Myocyte (in vitro differentiated cells): Measurements from ENCODE around the gene AARS2. TPM values are rescaled to one million over a fixed set of nuclear protein-coding genes. Genes with fewer than 3 reads are reported as not detected.

Source experiments
- DNase-seq: peaks from one replicate; pipeline ENCODE4 v3.0.0-alpha.2; 2012; ENCODE audit warnings: low read depth
- microRNA counts: library from miRNA; unstranded; fragments of <30 nt; microRNA quantifications from one replicate; lab custom pipeline; 2016
- total RNA-seq: library from RNA; depleted of rRNA; stranded (reverse); fragments of >200 nt; gene quantifications from 2 replicates; pipeline ENCODE4 v1.2.3, GENCODE V29; 2014

Gene AARS2
- total RNA-seq, 1 donor from 2014 or later, result 6.1 TPM

- no peak for DNase-seq
These were observed 62.4 kb downstream of the AARS2 start for GRCh38 chr6:44250718-44251123.

GRCh38 chr6:44250067-44250717 is 63.0 kb downstream of the AARS2 start:
- DNase-seq, result no peak

MicroRNAs within 50 kb of the gene (microRNA counts, 767-probe panel; counts per million panel counts)
- not detected for microRNA hsa-miR-4647 (lab: Ali Mortazavi, UCI)

Other genes starting within 250 kb of the AARS2 start
- 66.6 and 68.6 TPM in 2 replicates for gene MRPL14, start 185.9 kb downstream of the AARS2 start, total RNA-seq
- gene TMEM63B, start 185.8 kb downstream of the AARS2 start, total RNA-seq, result 45.2 and 46.7 TPM in 2 replicates
- gene CAPN11, start 154.5 kb downstream of the AARS2 start, total RNA-seq, result 0.31 and 1.0 TPM in 2 replicates
- gene MYMX, start 96.4 kb downstream of the AARS2 start, total RNA-seq, result 109 and 219 TPM in 2 replicates
- 159 and 244 TPM in 2 replicates for gene SLC29A1, start 89.8 kb downstream of the AARS2 start, total RNA-seq
- 1,588 and 1,639 TPM in 2 replicates for gene HSP90AB1, start 66.2 kb downstream of the AARS2 start, total RNA-seq
- gene SLC35B2, start 55.8 kb downstream of the AARS2 start, total RNA-seq, result 51.4 and 55.6 TPM in 2 replicates
- gene NFKBIE, start 47.8 kb downstream of the AARS2 start, total RNA-seq, result 7.8 and 12.8 TPM in 2 replicates
- not detected in 2 replicates for gene TMEM151B, start 42.9 kb downstream of the AARS2 start, total RNA-seq
- gene SPATS1, start 29.3 kb upstream of the AARS2 start, total RNA-seq, result not detected in 2 replicates
- 23.0 and 23.6 TPM in 2 replicates for gene CDC5L, start 74.4 kb upstream of the AARS2 start, total RNA-seq